OCI-LY7 (cell line): ENCODE measurements around the gene CDK18.

Experiments used
- EZH2phosphoT487 ChIP-seq: fragments of 200-600 bp; sonication (generic); IDR thresholded peaks from 2 replicates; pipeline ENCODE4 v1.6.1; 2018; ENCODE audit warnings: low read depth, borderline replicate concordance, mild to moderate bottlenecking, mixed run types, antibody characterized with exemption, low read length, moderate library complexity, mixed read lengths
- TF ChIP-seq, protein P1 (sequence below): fragments of 200-600 bp; sonication (generic); conservative IDR thresholded peaks from 2 replicates; pipeline ENCODE4 v1.5.1; 2014; ENCODE audit warnings: mild to moderate bottlenecking, antibody characterized with exemption, low read length, moderate library complexity, mixed read lengths

DNA sequence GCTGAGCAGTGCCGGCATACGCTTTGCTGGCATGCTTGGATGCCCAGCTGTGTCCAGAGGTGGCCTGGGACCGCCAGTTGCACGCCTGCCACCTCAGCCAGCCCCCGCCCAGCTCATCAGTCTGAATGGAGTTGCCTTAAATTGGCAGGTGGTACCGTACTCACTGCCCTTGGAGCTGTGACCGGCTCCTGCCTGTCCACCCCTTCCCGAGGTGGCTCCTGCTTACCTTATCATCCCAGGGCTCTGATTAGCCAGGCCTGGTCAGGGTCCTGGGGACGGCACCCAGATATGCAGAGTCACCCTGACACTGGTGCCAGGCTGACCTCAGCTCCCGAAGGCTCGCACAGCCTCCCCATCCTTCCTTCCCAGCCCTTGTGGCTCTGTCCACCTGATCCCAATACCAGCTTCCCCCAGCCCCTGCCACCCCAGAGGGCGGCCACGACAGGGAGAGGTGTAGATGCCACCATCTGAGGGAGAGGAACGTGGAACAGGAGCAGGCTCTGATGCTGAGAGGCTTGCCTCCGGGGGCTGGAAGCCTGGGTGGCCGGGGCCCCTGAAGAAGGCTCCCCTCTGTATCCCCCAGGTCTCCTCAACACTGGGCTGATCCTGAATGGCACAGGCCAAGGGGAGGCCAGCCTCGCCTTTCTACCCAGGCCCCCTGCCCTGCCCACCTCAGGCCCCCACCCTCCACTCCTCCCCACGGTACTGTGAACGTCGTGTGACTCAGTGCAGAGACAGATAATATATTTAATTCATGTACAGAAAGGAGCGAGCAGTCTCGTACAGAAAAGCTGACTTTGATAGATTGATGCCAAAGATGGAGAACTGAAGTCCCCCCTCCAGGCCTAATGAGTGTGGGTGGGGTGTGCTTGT is 27.8 kb downstream of the CDK18 start:
- TF ChIP-seq, protein P1, sequence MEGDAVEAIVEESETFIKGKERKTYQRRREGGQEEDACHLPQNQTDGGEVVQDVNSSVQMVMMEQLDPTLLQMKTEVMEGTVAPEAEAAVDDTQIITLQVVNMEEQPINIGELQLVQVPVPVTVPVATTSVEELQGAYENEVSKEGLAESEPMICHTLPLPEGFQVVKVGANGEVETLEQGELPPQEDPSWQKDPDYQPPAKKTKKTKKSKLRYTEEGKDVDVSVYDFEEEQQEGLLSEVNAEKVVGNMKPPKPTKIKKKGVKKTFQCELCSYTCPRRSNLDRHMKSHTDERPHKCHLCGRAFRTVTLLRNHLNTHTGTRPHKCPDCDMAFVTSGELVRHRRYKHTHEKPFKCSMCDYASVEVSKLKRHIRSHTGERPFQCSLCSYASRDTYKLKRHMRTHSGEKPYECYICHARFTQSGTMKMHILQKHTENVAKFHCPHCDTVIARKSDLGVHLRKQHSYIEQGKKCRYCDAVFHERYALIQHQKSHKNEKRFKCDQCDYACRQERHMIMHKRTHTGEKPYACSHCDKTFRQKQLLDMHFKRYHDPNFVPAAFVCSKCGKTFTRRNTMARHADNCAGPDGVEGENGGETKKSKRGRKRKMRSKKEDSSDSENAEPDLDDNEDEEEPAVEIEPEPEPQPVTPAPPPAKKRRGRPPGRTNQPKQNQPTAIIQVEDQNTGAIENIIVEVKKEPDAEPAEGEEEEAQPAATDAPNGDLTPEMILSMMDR = no peak
- TF ChIP-seq EZH2phosphoT487 = no peak
